ENCODE measurements around the gene ZNF407.

DNA sequence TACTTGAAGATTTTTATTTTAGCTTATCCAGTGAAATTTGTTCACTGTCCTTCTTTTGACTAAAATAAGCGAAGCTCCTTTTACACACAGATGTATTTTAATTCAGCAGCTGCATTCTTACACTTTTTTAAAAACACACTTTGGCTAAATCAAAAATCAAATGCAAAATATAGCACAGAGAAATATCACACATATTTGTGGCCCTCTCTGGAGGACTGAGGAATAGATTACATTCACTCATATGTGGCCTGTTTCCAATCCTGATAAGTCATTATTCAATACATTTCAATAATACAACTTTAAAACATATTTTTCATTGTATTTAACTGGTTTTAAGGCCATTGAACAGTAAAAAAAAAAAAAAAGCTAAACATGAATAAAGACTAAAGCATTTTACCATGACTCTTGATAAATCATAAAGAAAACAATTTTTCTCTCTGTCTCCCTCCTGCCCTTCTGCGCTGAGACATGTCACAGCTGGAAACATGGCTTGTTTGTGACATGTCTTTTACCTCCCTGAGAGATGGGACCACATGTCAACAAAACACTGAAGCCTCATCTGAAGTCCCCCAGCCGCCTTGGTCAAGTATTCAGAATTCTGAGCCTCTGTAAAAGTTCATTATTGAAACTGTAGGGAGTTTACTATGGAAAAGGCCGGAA is 221.0 kb downstream of the ZNF407 start:
- TF ChIP-seq, protein P1, sequence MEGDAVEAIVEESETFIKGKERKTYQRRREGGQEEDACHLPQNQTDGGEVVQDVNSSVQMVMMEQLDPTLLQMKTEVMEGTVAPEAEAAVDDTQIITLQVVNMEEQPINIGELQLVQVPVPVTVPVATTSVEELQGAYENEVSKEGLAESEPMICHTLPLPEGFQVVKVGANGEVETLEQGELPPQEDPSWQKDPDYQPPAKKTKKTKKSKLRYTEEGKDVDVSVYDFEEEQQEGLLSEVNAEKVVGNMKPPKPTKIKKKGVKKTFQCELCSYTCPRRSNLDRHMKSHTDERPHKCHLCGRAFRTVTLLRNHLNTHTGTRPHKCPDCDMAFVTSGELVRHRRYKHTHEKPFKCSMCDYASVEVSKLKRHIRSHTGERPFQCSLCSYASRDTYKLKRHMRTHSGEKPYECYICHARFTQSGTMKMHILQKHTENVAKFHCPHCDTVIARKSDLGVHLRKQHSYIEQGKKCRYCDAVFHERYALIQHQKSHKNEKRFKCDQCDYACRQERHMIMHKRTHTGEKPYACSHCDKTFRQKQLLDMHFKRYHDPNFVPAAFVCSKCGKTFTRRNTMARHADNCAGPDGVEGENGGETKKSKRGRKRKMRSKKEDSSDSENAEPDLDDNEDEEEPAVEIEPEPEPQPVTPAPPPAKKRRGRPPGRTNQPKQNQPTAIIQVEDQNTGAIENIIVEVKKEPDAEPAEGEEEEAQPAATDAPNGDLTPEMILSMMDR (IDR thresholded peaks at IDR 0.05): no peak
- no peak for TF ChIP-seq POLR2A (IDR thresholded peaks at IDR 0.05)

Measured in adrenal gland (tissue), 5 donors.